ENCODE data around the gene EFNA4. TPM values are rescaled to one million over a fixed set of nuclear protein-coding genes. Genes with fewer than 3 reads are reported as not detected.
A peak's percentile ranks its signal among the peaks of the same experiment; 100 is the strongest.

EFNA4 gene
- total and polyA plus RNA-seq, 9 of the 15 experiments (the other 6 are each of a cell fraction or from before 2014, with no cell fraction given) = 0.68 to 7.4 (median 6.1) TPM

DNA sequence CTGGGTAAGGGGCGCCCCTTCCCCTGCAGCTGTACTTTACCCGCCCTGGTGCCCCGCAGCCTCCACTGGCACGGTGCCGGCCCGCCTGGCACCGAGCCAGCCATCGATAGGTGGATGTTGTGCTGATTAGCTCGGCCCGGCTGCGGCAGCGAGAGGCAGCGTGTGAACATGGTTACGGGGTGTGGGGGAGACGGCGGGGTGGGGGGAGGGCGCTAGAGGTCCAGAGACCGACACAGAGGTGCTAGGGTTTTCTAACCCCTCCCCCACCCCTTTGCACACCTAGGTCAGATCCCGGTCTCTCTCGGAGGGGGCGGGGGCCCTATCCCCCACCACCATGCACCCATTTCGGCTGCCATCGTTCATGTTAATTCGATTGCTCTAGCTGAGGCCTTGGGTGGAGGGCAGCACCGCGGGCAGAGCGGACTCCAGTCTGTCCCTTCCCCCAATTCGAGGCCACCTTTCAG lies 6.7 kb downstream of the EFNA4 start:
- H4K20me1 ChIP-seq (replicated peaks; ENCODE audit: control insufficient read depth, insufficient read depth, low read length) = no peaks in the 10 kb centered on the region
- FAIRE-seq (no peak), ATAC-seq (no peak), DNase-seq (ENCODE audit: extremely low read depth in 1 of 4, low spot score in 3 of 4) (peak in 1 of 4 experiments; percentile 34)
- H3K27me3 ChIP-seq (ENCODE audit: control insufficient read depth in 2 of 2, insufficient read depth in 2 of 2, low read length in 2 of 2) = no peaks in the 10 kb centered on the region
- ChIA-PET POLR2A (interaction anchor here (0.7 kb wide), 1 partner anchor 21 kb away, joined by 3 read pairs; no protein-coding TSS in a partner anchor), CTCF (ENCODE audit: low intra/inter-chr PET ratio) (no interaction called here)
- peak overlapping the region; percentile 29; the same call in 1 of the 2 replicates for H3K4me3 ChIP-seq
- BruUV-seq (replicated peaks) = no TSS peak
- WGBS (ENCODE audit: insufficient coverage, low coverage, missing lambda C conversion rate) = 9% methylated on average over 11 of the region's 28 CpGs
- no peaks in the 10 kb centered on the region for H3K79me2 ChIP-seq (ENCODE audit: control insufficient read depth, insufficient read depth, low read length)
- H3K4me2 ChIP-seq (ENCODE audit: insufficient read depth, low read length) = peak overlapping the region; percentile 76
- H3K4me1 ChIP-seq (replicated peaks in 1 of 2; ENCODE audit: control insufficient read depth in 2 of 2, insufficient read depth in 2 of 2, low read length in 2 of 2) = peaks cover 26 to 49% of the 10 kb centered on the region in 2 experiments
- no peaks in the 10 kb centered on the region for H3K9me3 ChIP-seq (replicated peaks; ENCODE audit: control insufficient read depth, insufficient read depth, low read depth, low read length)
- TF ChIP-seq STAG1 (CRISPR knock-in tag; IDR thresholded peaks at IDR 0.05; ENCODE audit: borderline replicate concordance) = 0 out of 2 replicates have a peak, but pooled peaks have one; percentile 19
- TF ChIP-seq NFIC (IDR thresholded peaks at IDR 0.05) = peak; percentile 94
- no peak for TF ChIP-seq ZNF444 (CRISPR knock-in tag; IDR thresholded peaks at IDR 0.05)
- H3K9ac ChIP-seq (ENCODE audit: insufficient read depth in 1 of 2, low read depth in 2 of 2, low read length in 2 of 2) = peak overlapping the region; percentile 48 to 77; a peak in 3 of 4 replicates
- H2AFZ ChIP-seq (ENCODE audit: low read depth, low read length) = peak overlapping the region; percentile 87; the same call in 1 of the 2 replicates
- no peaks in the 10 kb centered on the region for H3K9me1 ChIP-seq (ENCODE audit: control insufficient read depth, insufficient read depth, low read length)
- intact Hi-C loops (cut with micrococcal nuclease) (loop anchor here (2.0 kb wide), 1 partner anchor 15 kb away; no protein-coding TSS in a partner anchor), in situ Hi-C loops (cut with MboI) (no loop called here)
- H3K36me3 ChIP-seq (ENCODE audit: control insufficient read depth, insufficient read depth, low read length) = peaks cover 15% of the 10 kb centered on the region; the same call in 1 of the 3 replicates
- H3K27ac ChIP-seq (ENCODE audit: extremely low read depth, low read depth, low read length) = peak overlapping the region; percentile 41; the same call in 2 of the 3 replicates

Data from K562 (cell line).